OCI-LY1 (cell line): ENCODE measurements around the gene CC2D2A.

ENCODE experiments used
- H2AFZ ChIP-seq: fragments of 200-600 bp; sonication (generic), shearing (Covaris generic); 2 replicates; pipeline ENCODE4 v1.6.0; 2014; ENCODE audit warnings: antibody characterized with exemption, mild to moderate bottlenecking, low read length
- H3F3A ChIP-seq: fragments of 200-600 bp; sonication (generic), shearing (Covaris generic); 2 replicates; pipeline ENCODE4 v1.6.0; 2014; ENCODE audit warnings: mild to moderate bottlenecking, antibody characterized with exemption, low read length, moderate library complexity; ENCODE audit not compliant: insufficient read depth
- H3K27ac ChIP-seq: fragments of 200-600 bp; sonication (generic); 2 replicates; pipeline ENCODE4 v1.5.1; 2014; ENCODE audit warnings: low read length, mixed run types, mild to moderate bottlenecking, low read depth; ENCODE audit not compliant: poor library complexity, severe bottlenecking
- H3K27me3 ChIP-seq: fragments of 200-600 bp; sonication (generic); 2 replicates; pipeline ENCODE4 v1.6.0; 2014; ENCODE audit warnings: antibody characterized with exemption, mild to moderate bottlenecking, low read length, moderate library complexity; ENCODE audit not compliant: insufficient read depth
- H3K36me3 ChIP-seq: fragments of 200-600 bp; sonication (generic); 2 replicates; pipeline ENCODE4 v1.6.1; 2014; ENCODE audit warnings: mild to moderate bottlenecking, antibody characterized with exemption, low read length, moderate library complexity, mixed read lengths; ENCODE audit not compliant: insufficient read depth
- H3K4me1 ChIP-seq: fragments of 200-600 bp; sonication (generic); 2 replicates; pipeline ENCODE4 v1.5.1; 2014; ENCODE audit warnings: mild to moderate bottlenecking, low read length, moderate library complexity; ENCODE audit not compliant: insufficient read depth, severe bottlenecking
- H3K4me2 ChIP-seq: fragments of 200-600 bp; sonication (generic), shearing (Covaris generic); 2 replicates; pipeline ENCODE4 v1.6.1; 2014; ENCODE audit warnings: low read length
- H3K4me3 ChIP-seq: fragments of 200-600 bp; sonication (generic); 2 replicates; pipeline ENCODE4 v1.5.1; 2014; ENCODE audit warnings: low read length, low read depth, mild to moderate bottlenecking, mixed read lengths; ENCODE audit not compliant: poor library complexity, severe bottlenecking
- H3K79me2 ChIP-seq: fragments of 200-600 bp; shearing (Covaris generic); 2 replicates; pipeline ENCODE4 v1.6.1; 2016; ENCODE audit warnings: mixed run types, low read length, mixed read lengths; ENCODE audit not compliant: insufficient read depth
- H3K9ac ChIP-seq: fragments of 200-600 bp; sonication (generic), shearing (Covaris generic); 2 replicates; pipeline ENCODE4 v1.6.1; 2014; ENCODE audit warnings: mild to moderate bottlenecking, low read length, mixed read lengths
- H3K9me2 ChIP-seq: fragments of 200-600 bp; sonication (generic), shearing (Covaris generic); 2 replicates; pipeline ENCODE4 v1.6.1; 2014; ENCODE audit warnings: low read depth, mild to moderate bottlenecking, low read length, mixed read lengths
- H3K9me3 ChIP-seq: fragments of 200-600 bp; shearing (Covaris generic); 2 replicates; pipeline ENCODE4 v1.6.1; 2014; ENCODE audit warnings: low read length, mixed read lengths
- H4K20me1 ChIP-seq: fragments of 200-600 bp; sonication (generic), shearing (Covaris generic); 2 replicates; pipeline ENCODE4 v1.6.0; 2016; ENCODE audit warnings: mild to moderate bottlenecking, low read length; ENCODE audit not compliant: insufficient read depth
- EZH2 ChIP-seq: fragments of 200-600 bp; sonication (generic), shearing (Covaris generic); IDR thresholded peaks from 2 replicates; pipeline ENCODE4 v1.8.0; 2017; ENCODE audit warnings: borderline replicate concordance, mixed run types, mild to moderate bottlenecking, antibody characterized with exemption, low read length, moderate library complexity, mixed read lengths
- TF ChIP-seq, protein P1 (sequence below): fragments of 200-600 bp; sonication (generic), shearing (Covaris generic); IDR thresholded peaks from 2 replicates; pipeline ENCODE4 v1.5.1; 2017; ENCODE audit warnings: mild to moderate bottlenecking, antibody characterized with exemption, low read length, moderate library complexity, mixed read lengths

The CC2D2A gene

GRCh38 chr4:15482842-15483241 lies 13.2 kb downstream of the CC2D2A start:
- no peaks in the 10 kb centered on the region for H3F3A ChIP-seq
- H4K20me1 ChIP-seq, result no peaks in the 10 kb centered on the region
- H3K27ac ChIP-seq, result no peak overlapping the region
- H3K9ac ChIP-seq, result no peak overlapping the region
- no peaks in the 10 kb centered on the region for H3K9me3 ChIP-seq
- no peaks in the 10 kb centered on the region for H3K36me3 ChIP-seq
- H3K4me2 ChIP-seq, result no peak overlapping the region
- TF ChIP-seq, protein P1, sequence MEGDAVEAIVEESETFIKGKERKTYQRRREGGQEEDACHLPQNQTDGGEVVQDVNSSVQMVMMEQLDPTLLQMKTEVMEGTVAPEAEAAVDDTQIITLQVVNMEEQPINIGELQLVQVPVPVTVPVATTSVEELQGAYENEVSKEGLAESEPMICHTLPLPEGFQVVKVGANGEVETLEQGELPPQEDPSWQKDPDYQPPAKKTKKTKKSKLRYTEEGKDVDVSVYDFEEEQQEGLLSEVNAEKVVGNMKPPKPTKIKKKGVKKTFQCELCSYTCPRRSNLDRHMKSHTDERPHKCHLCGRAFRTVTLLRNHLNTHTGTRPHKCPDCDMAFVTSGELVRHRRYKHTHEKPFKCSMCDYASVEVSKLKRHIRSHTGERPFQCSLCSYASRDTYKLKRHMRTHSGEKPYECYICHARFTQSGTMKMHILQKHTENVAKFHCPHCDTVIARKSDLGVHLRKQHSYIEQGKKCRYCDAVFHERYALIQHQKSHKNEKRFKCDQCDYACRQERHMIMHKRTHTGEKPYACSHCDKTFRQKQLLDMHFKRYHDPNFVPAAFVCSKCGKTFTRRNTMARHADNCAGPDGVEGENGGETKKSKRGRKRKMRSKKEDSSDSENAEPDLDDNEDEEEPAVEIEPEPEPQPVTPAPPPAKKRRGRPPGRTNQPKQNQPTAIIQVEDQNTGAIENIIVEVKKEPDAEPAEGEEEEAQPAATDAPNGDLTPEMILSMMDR, result no peak
- TF ChIP-seq EZH2, result no peak
- no peaks in the 10 kb centered on the region for H3K9me2 ChIP-seq
- H3K4me1 ChIP-seq, result no peaks in the 10 kb centered on the region
- H2AFZ ChIP-seq, result no peak overlapping the region
- H3K79me2 ChIP-seq, result no peaks in the 10 kb centered on the region
- H3K27me3 ChIP-seq, result no peaks in the 10 kb centered on the region
- no peak overlapping the region for H3K4me3 ChIP-seq

GRCh38 chr4:15488136-15488535 lies 18.5 kb downstream of the CC2D2A start:
- Histone ChIP-seq H3K79me2 (no peaks in the 10 kb centered on the region), H3K4me1 (no peaks in the 10 kb centered on the region), H2AFZ (no peak overlapping the region), H3K4me3 (no peak overlapping the region), H3K27me3 (no peaks in the 10 kb centered on the region), H3K4me2 (no peak overlapping the region), H3F3A (no peaks in the 10 kb centered on the region), H3K27ac (no peak overlapping the region), H3K36me3 (no peaks in the 10 kb centered on the region), H3K9me2 (no peaks in the 10 kb centered on the region), H3K9me3 (no peaks in the 10 kb centered on the region), H3K9ac (no peak overlapping the region), H4K20me1 (no peaks in the 10 kb centered on the region)
- no peak for TF ChIP-seq EZH2
- TF ChIP-seq, protein P1, result no peak

DNA sequence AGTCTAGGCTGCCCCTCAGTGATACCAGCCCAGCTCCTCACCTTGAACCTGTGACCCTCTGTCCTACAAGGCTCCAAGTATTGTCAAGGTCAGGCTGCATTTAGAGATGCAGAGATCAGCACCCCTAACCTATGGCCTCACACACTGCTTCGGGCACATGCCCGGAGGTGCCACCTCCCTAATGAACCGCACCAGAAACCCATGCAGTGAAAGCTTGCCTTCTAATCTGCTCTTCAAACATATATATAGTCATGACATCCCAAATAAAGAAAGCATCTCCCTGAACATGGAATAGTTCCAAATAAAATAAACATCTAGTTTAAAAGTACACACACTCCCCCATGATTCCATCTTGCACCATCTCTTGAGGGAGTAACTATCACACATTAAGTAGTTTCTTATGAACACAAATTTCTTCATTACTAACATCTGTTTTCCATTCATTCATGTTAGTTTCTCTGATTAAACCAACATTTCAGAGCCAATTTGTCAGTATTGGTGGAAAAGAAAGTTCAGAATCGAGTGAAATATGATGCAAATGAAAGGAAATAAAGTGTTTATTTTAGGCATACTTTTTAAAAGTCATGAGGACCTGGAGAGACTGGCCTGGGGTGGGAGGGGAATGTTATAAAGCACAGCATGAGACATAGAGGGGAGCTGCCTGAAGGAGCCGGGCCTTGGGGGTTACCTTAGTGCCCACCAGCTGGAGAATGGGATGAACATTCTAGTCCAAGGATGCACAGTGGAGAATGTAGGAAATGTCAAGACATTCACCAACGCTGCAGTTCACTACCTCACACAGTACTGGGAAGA lies 19.2 kb downstream of the CC2D2A start:
- Histone ChIP-seq H3K4me2 (no peak overlapping the region), H3F3A (no peaks in the 10 kb centered on the region), H3K36me3 (no peaks in the 10 kb centered on the region), H3K4me1 (no peaks in the 10 kb centered on the region), H3K27me3 (no peaks in the 10 kb centered on the region), H3K4me3 (no peak overlapping the region), H3K79me2 (no peaks in the 10 kb centered on the region), H3K9me3 (no peaks in the 10 kb centered on the region), H3K27ac (no peak overlapping the region), H3K9me2 (no peaks in the 10 kb centered on the region), H4K20me1 (no peaks in the 10 kb centered on the region), H3K9ac (no peak overlapping the region), H2AFZ (no peak overlapping the region)
- TF ChIP-seq, protein P1, result no peak
- no peak for TF ChIP-seq EZH2
